Tibial nerve (tissue), 4 donors: ENCODE results near the gene RBM44.

Experiments used
- CTCF ChIP-seq, 5 experiments: fragments of 200-600 bp in 3 of 5; fragments of 450-650 bp in 2 of 5; sonication (generic) in 3 of 5; IDR thresholded peaks; one replicate each; pipeline ENCODE4 v1.5.1; 2016 to 2019; ENCODE audit warnings: antibody characterized with exemption in 5 of 5, mild to moderate bottlenecking in 3 of 5, moderate library complexity in 2 of 5
- EP300 ChIP-seq, 2 donors: sonication (generic); formaldehyde crosslinking; IDR thresholded peaks; one replicate each; pipeline ENCODE4 v1.6.1; 2017; ENCODE audit warnings: antibody characterized with exemption in 2 of 2, mild to moderate bottlenecking in 1 of 2
- POLR2A ChIP-seq, 2 donors: fragments of 450-650 bp; IDR thresholded peaks; one replicate each; pipeline ENCODE4 v1.6.1; 2017; ENCODE audit warnings: antibody characterized with exemption in 2 of 2, mild to moderate bottlenecking in 2 of 2, moderate library complexity in 2 of 2

GRCh38 chr2:237799060-237799428, 465 bp downstream of the RBM44 start:
- TF ChIP-seq EP300 (IDR thresholded peaks at IDR 0.05) (no peak), CTCF (IDR thresholded peaks at IDR 0.05) (no peak), POLR2A (IDR thresholded peaks at IDR 0.05) (no peak)
